Hematopoietic multipotent progenitor cell treated with erythropoietin and hydrocortisone succinate and interleukin-3 and kit ligand, for 6 days (in vitro differentiated cells): ENCODE measurements around the gene CHMP1A.

Experiments
- DNase-seq: peaks from one replicate; pipeline ENCODE4 v3.0.0-alpha.2; 2015

CHMP1A gene

DNA sequence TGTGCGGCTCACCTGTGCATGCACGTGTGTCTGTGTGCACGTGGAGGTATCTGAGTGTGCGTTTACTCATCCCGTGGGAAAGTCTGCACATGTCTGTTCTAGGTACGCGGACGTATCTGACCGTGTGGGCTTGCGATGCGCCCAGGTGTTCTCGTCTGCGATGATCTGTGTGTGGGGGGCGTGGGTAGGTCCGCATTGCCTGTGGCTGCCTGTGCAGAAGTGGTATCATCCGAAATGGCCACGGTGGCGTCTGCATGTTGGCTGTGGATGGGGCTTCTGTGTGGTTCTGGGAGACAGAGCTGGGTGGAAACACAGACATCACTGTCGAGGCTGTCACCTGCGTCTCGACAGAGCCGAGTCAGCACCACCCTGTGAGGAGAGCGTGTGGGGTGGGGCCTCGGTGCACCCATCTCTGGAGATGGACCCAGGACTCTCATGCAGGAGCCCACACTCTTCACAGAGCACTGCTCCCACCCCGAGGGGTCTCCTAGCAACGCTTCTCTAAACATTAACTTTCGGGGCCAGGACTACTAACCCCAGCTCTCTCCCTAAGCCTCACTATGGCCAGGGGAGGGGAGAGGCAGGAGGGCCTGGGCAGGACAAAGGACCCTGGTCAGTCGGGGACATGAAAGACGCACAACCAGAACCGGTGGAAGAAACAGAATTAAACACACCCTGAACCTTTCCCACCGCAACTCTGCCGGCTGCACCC lies 35.7 kb downstream of the CHMP1A start:
- no peak for DNase-seq

DNA sequence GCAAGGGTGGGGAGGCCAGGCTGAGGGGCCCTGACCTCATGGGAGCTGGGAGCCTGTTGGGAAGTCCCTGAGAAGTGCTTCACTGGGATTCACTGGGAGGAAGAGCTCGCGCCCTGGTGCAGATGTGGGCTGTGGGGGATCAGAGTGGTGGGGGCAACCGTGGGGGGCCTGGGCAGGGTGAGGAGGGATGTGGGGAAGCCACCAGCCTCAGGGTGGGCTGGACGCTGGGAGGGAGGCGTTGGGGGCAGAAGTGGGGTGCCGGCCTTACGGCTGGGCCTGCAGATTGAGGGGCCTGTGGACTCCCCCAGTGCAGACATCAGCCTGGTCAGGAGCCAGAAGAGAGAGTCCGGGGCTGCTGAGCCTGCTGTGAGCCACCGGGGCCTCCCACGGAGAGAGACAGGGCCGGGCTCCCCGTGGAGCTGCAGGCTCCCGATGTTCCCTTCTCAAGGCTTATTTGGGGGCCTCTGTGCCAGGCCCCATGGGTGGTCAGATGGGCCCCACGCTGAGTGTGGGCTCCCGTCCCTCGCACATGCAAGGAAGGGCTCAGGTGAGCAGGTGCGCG lies 36.3 kb downstream of the CHMP1A start:
- DNase-seq = no peak

DNA sequence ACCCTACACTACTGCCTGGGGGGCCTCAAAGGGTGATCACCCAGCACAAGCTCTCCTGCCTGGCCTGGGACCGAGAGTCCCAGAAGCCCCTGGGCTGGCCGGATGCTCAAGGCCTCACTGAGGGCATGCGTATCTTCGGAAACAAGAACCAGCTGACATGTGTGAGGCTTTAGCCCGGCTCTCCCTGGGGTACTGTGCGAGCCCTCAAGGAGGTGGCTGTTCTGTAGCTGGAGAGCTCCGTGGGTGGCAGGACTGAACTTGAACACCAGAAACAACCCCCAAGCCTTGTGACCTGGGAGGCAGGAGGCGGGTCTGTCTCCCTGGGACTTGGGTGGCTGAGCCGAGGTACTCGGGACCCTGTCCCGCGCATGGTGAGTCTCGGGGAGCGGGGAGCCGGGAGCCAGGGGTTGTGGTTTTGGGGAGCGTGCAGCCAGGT lies 37.1 kb downstream of the CHMP1A start:
- no peak for DNase-seq

DNA sequence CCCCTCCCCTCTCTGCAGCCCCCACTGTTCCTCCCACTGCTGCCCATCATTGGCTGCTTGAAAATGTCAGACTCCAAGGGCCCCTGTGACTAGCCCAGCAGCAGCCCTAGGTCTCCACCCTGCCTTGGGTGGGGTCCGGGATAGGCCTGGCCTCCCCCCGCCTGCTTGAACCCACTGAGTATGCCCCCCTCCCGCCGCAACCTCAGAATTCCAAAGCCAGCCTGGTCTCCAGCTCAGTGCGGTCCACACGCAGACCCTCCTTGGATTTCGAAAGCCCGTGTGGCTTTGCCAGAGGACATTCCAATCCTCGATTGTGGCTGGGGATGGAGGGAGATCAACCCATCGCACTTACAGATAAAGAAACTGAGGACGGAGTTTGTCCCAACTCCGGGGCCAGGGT lies 37.7 kb downstream of the CHMP1A start:
- no peak for DNase-seq

DNA sequence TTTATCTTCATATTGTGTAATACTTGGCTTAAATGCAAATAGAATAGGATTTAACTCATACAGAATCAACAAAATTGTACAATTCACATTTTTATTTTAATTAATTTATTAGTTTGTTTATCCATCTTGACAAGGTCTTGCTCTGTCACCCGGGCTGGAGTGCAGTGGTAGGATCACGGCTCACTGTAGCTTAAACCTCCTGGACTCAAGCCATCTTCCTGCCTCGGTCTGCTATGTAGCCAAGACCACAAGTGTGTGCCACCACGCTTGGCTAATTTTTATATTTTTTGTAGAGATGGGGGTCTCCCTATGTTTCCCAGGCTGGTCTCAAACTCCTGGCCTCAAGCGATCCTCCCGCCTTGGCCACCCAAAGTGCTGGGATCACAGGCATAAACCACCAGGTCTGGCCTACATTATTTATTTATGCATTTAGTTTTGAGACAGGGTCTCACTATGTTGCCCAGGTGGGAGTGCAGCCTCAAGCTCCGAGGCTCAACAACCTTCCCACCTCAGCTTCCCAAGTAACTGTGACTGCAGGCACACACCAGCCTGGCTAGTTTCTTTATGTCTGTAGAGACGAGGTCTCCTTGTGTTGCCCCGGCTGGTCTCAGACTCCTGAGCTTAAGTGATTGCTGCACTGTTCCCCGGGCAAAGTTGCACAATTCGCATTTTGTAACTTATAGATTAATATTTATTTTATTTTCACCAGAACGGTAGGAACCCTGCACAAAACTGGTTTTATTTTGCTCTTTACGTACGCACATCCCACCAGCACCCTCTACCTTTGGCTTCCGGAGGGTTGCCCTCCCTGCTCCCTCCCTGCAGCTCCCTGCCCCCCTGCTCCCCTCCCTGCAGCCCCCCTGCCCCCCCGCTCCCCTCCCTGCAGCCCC lies 39.2 kb downstream of the CHMP1A start:
- DNase-seq = no peak

GRCh38 chr16:89617036-89617435 lies 40.5 kb downstream of the CHMP1A start:
- DNase-seq = peak; percentile 17

GRCh38 chr16:89616623-89617022 lies 40.9 kb downstream of the CHMP1A start:
- DNase-seq = no peak

GRCh38 chr16:89615596-89616090 lies 41.9 kb downstream of the CHMP1A start:
- DNase-seq = peak; percentile 48

- DNase-seq = no peak
Observed at GRCh38 chr16:89615176-89615575, 42.3 kb downstream of the CHMP1A start.

GRCh38 chr16:89613954-89614459 lies 43.5 kb downstream of the CHMP1A start:
- DNase-seq = no peak

DNA sequence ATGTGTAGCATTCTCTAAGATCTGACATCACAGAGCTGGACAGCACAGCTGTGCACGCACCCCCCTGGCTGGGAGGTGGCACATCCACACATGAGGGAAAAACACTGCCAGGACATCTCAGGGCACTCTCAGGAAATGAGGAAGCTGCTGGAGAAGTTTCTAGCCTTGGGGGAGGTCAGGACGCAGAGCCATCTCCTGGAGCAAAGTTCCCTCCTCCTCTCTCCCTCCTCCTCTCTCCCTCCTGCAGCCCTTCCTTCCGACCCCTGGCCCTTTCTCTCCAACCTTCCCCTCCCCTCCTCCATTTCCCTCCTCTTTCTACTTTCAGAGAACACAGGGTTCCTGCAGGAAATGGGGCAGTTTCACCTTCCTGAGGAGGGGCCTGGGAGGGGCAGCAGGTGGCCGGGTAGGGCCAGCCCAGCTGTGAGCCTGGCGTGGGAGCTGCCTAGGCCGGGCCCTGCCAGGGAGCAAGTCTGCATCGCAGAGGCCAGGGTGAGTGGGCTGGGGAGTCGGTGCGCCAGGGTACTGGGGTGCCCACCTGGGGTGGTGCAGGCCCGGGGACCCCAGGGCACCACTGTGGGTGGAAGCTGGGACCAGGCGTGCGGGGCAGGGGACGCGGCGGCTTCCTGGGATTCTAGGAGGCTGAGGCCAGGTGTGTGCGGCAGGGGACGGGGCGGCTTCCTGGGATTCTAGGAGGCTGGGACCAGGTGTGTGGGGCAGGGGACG lies 44.1 kb downstream of the CHMP1A start, which contains the start of gene DPEP1:
DPEP1 (plus strand) TSS at position 412 of the 723 bp plus-strand sequence. CDS start 16,769 bp downstream, outside the sequence.
- no peak for DNase-seq

- no peak for DNase-seq
Observed at GRCh38 chr16:89612415-89613166, 44.9 kb downstream of the CHMP1A start.

- no peak for DNase-seq
Observed at GRCh38 chr16:89610108-89610453, 47.4 kb downstream of the CHMP1A start.

DNA sequence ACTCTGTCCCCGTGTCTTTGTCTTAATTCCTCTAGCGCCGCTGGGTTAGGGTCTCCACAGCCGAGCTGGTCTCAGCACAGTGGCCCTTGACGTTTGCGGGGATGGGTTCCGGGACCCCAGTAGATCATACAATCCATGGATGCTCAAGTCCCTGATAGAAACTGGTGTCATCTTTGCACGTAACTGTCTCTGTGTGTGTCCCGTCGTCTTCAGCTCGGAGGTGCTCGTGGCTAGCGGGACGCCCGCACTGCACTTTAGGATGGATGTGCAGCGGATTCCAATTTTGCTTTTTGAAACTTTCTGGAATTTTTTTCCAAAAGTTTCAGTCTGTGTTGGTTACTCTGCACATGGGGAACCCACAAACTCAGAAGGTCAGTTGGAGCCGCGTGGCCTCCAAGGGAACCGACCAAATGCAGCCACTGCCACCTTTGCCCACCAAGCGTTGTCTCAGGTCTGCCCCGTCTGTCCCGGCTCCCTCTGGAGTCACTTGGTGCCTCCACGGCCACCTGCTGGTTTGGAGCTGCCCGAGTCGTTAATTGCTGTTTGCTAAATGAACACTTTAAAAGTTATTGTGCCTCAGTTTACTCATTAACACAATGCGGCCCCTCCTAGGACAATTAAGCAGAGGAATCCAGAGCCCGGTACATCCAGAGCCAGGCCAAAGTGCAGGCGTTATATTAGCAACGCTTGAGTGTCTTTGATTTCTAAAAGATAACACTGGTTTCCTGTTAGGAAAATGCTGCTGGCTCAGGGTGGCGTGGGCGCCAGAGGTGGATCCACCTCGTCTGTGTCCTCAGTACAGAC lies 49.4 kb downstream of the CHMP1A start:
- no peak for DNase-seq

GRCh38 chr16:89607453-89607852 lies 50.1 kb downstream of the CHMP1A start:
- DNase-seq = no peak

GRCh38 chr16:89606006-89606405 lies 51.5 kb downstream of the CHMP1A start:
- no peak for DNase-seq

DNA sequence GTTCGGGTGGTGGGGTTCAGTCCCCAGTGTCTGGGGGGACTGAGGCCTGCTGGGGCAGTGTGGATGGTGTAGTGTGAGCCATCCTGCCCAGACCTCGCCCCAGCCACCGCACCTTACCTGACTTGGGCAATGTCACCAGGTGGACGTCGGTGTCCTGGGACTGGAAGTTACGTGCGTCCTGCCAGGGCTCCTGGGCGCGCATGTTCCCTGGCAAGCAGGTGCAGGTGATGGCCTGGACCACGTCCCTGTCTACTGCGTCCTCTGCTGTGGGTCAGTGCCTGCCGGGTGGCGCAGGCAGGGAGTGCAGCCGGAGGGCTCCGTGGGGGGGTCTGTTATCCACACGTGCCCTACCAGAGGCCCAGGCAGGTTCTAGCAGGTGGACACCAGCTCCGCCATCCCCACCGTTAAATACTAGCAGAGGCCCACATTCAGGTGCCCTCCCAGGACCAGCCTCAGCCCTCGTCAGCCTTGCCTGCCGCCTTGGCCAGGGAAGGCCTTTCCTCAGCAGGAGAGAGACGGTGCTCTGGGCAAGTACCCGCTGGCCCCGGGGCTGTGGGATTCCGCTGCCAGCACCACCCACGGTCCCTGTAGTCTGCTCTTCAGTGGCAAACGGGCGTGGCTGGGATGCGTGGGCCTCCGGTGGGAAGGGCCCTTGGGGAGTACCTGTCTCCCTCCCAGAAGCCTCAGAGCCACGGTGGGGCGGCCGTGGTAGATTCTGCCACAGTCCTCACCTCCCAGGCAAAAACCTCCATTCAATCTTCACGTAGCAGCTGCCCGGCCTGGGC lies 52.1 kb downstream of the CHMP1A start:
- DNase-seq = no peak

DNA sequence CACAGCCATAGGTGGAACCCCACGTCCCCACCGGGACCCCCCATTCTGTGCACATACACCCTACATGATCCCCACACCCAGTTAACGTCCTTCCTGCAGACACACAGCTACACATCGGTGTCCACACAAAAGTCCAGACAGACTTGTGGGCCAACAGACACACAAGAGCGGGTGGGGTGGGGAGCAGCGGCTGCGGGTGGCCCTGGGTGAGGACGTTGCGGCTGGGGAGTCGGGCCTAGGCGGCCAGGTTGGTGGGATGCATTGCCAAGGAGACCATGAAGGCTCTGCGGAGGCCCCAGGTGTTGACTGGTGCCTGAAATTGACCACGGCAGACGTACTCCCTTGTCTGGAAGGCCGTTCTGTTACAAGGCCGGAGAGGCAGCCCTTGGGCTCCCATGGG lies 52.7 kb downstream of the CHMP1A start:
- DNase-seq = no peak

- no peak for DNase-seq
Observed at GRCh38 chr16:89602952-89603590, 54.4 kb downstream of the CHMP1A start.
